ENCODE results near the gene KRTAP10-1. TPM values are rescaled to one million over a fixed set of nuclear protein-coding genes. Genes with fewer than 3 reads are reported as not detected.

KRTAP10-1 gene
- total RNA-seq, 1 experiment from 2014 or later = not detected

GRCh38 chr21:44530903-44531605 is 8.9 kb downstream of the KRTAP10-1 start:
- BruUV-seq (replicated peaks) = no TSS peak
- H3K36me3 Mint-ChIP-seq (ENCODE audit: insufficient read depth, unreplicated experiment) = no peaks in the 10 kb centered on the region
- ChIA-PET POLR2A (interaction anchor here (0.7 kb wide), 1 partner anchor 688 kb away, joined by 3 read pairs; no protein-coding TSS in a partner anchor), CTCF (no interaction called here)
- peaks cover 6% of the 10 kb centered on the region for H3K4me1 Mint-ChIP-seq (ENCODE audit: insufficient read depth, unreplicated experiment)
- H3K9me3 Mint-ChIP-seq (ENCODE audit: unreplicated experiment) = peaks cover 9% of the 10 kb centered on the region
- TF ChIP-seq CTCF (IDR thresholded peaks at IDR 0.05; ENCODE audit: unreplicated experiment) = no peak
- H3K27ac Mint-ChIP-seq (ENCODE audit: low read depth, unreplicated experiment) = no peak overlapping the region
- intact Hi-C loops (cut with micrococcal nuclease) = no loop called here
- H3K27me3 Mint-ChIP-seq (ENCODE audit: insufficient read depth, unreplicated experiment) = peaks cover 23% of the 10 kb centered on the region
- no peak for DNase-seq (ENCODE audit: unreplicated experiment)
- H3K4me3 Mint-ChIP-seq (ENCODE audit: unreplicated experiment) = no peak overlapping the region

GRCh38 chr21:44530221-44530902 is 9.6 kb downstream of the KRTAP10-1 start:
- H3K9me3 Mint-ChIP-seq (ENCODE audit: unreplicated experiment) = peaks cover 9% of the 10 kb centered on the region
- H3K36me3 Mint-ChIP-seq (ENCODE audit: insufficient read depth, unreplicated experiment) = no peaks in the 10 kb centered on the region
- intact Hi-C loops (cut with micrococcal nuclease) = no loop called here
- DNase-seq (ENCODE audit: unreplicated experiment) = no peak
- H3K27ac Mint-ChIP-seq (ENCODE audit: low read depth, unreplicated experiment) = no peak overlapping the region
- no TSS peak for BruUV-seq (replicated peaks)
- peaks cover 23% of the 10 kb centered on the region for H3K27me3 Mint-ChIP-seq (ENCODE audit: insufficient read depth, unreplicated experiment)
- peaks cover 6% of the 10 kb centered on the region for H3K4me1 Mint-ChIP-seq (ENCODE audit: insufficient read depth, unreplicated experiment)
- H3K4me3 Mint-ChIP-seq (ENCODE audit: unreplicated experiment) = no peak overlapping the region
- POLR2A ChIA-PET = no interaction called here
- CTCF ChIA-PET = no interaction called here
- no peak for TF ChIP-seq CTCF (IDR thresholded peaks at IDR 0.05; ENCODE audit: unreplicated experiment)

- TF ChIP-seq CTCF (IDR thresholded peaks at IDR 0.05; ENCODE audit: unreplicated experiment) = no peak
- Mint-ChIP-seq H3K36me3 (ENCODE audit: insufficient read depth, unreplicated experiment) (no peaks in the 10 kb centered on the region), H3K9me3 (ENCODE audit: unreplicated experiment) (peaks cover 9% of the 10 kb centered on the region), H3K27ac (ENCODE audit: low read depth, unreplicated experiment) (no peak overlapping the region), H3K4me1 (ENCODE audit: insufficient read depth, unreplicated experiment) (peaks cover 6% of the 10 kb centered on the region), H3K4me3 (ENCODE audit: unreplicated experiment) (no peak overlapping the region), H3K27me3 (ENCODE audit: insufficient read depth, unreplicated experiment) (peaks cover 15% of the 10 kb centered on the region)
- ChIA-PET POLR2A (no interaction called here), CTCF (no interaction called here)
- intact Hi-C loops (cut with micrococcal nuclease) = no loop called here
- BruUV-seq (replicated peaks) = no TSS peak
- no peak for DNase-seq (ENCODE audit: unreplicated experiment)
Measured at GRCh38 chr21:44529503-44530125, 10.4 kb downstream of the KRTAP10-1 start.

- ChIA-PET CTCF (no interaction called here), POLR2A (no interaction called here)
- Mint-ChIP-seq H3K27me3 (ENCODE audit: insufficient read depth, unreplicated experiment) (peaks cover 12% of the 10 kb centered on the region), H3K4me1 (ENCODE audit: insufficient read depth, unreplicated experiment) (peaks cover 6% of the 10 kb centered on the region), H3K4me3 (ENCODE audit: unreplicated experiment) (no peak overlapping the region), H3K36me3 (ENCODE audit: insufficient read depth, unreplicated experiment) (no peaks in the 10 kb centered on the region), H3K9me3 (ENCODE audit: unreplicated experiment) (peaks cover 9% of the 10 kb centered on the region), H3K27ac (ENCODE audit: low read depth, unreplicated experiment) (no peak overlapping the region)
- intact Hi-C loops (cut with micrococcal nuclease) = no loop called here
- no peak for TF ChIP-seq CTCF (IDR thresholded peaks at IDR 0.05; ENCODE audit: unreplicated experiment)
- no TSS peak for BruUV-seq (replicated peaks)
- DNase-seq (ENCODE audit: unreplicated experiment) = no peak
Measured at GRCh38 chr21:44529011-44529421, 11.0 kb downstream of the KRTAP10-1 start.

Data from MCF 10A (cell line).